WTC11 (cell line): ENCODE results near the gene KRTAP5-6.

Experiments
- CREB1 ChIP-seq: sonication (generic); formaldehyde crosslinking; IDR thresholded peaks from 2 replicates; pipeline ENCODE4 v1.8.0; 2023; ENCODE audit warnings: mild to moderate bottlenecking, missing genetic modification reagents
- CTCF ChIP-seq: fragments of 200-600 bp; IDR thresholded peaks from 2 replicates; pipeline ENCODE4 v1.8.0; 2022; ENCODE audit warnings: antibody characterized with exemption
- NFE2L1 ChIP-seq: sonication (generic); formaldehyde crosslinking; IDR thresholded peaks from 2 replicates; pipeline ENCODE4 v1.8.1; 2023; ENCODE audit warnings: missing genetic modification reagents
- NR3C1 ChIP-seq: sonication (generic); formaldehyde crosslinking; conservative IDR thresholded peaks from 2 replicates; pipeline ENCODE4 v1.8.1; 2023; ENCODE audit warnings: low read depth, mild to moderate bottlenecking, missing genetic modification reagents
- SMAD3 ChIP-seq: sonication (generic); formaldehyde crosslinking; IDR thresholded peaks from 2 replicates; pipeline ENCODE4 v1.8.0; 2022; ENCODE audit warnings: missing genetic modification reagents, mild to moderate bottlenecking, borderline replicate concordance
- TCF7 ChIP-seq: sonication (generic); formaldehyde crosslinking; IDR thresholded peaks from 2 replicates; pipeline ENCODE4 v1.8.0; 2022; ENCODE audit warnings: mild to moderate bottlenecking, low read depth, missing genetic modification reagents, moderate library complexity
- ZBTB43 ChIP-seq: sonication (generic); formaldehyde crosslinking; IDR thresholded peaks from 2 replicates; pipeline ENCODE4 v1.8.1; 2023; ENCODE audit warnings: mild to moderate bottlenecking, missing genetic modification reagents
- TF ChIP-seq, protein P1 (sequence below): sonication (generic); formaldehyde crosslinking; conservative IDR thresholded peaks from 2 replicates; pipeline ENCODE4 v1.8.1; 2022; ENCODE audit warnings: mild to moderate bottlenecking, missing genetic modification reagents
- TF ChIP-seq, protein P2 (sequence below): sonication (generic); formaldehyde crosslinking; IDR thresholded peaks from 2 replicates; pipeline ENCODE4 v1.8.1; 2022; ENCODE audit warnings: low read depth, mild to moderate bottlenecking, moderate library complexity, missing genetic modification reagents, borderline replicate concordance
- TF ChIP-seq, protein P3 (sequence below): sonication (generic); formaldehyde crosslinking; IDR thresholded peaks from 2 replicates; pipeline ENCODE4 v1.8.0; 2022; ENCODE audit warnings: mild to moderate bottlenecking, missing genetic modification reagents
- TF ChIP-seq, protein P4 (sequence below): sonication (generic); formaldehyde crosslinking; IDR thresholded peaks from 2 replicates; pipeline ENCODE4 v1.8.1; 2023; ENCODE audit warnings: mild to moderate bottlenecking, missing genetic modification reagents, moderate library complexity

DNA sequence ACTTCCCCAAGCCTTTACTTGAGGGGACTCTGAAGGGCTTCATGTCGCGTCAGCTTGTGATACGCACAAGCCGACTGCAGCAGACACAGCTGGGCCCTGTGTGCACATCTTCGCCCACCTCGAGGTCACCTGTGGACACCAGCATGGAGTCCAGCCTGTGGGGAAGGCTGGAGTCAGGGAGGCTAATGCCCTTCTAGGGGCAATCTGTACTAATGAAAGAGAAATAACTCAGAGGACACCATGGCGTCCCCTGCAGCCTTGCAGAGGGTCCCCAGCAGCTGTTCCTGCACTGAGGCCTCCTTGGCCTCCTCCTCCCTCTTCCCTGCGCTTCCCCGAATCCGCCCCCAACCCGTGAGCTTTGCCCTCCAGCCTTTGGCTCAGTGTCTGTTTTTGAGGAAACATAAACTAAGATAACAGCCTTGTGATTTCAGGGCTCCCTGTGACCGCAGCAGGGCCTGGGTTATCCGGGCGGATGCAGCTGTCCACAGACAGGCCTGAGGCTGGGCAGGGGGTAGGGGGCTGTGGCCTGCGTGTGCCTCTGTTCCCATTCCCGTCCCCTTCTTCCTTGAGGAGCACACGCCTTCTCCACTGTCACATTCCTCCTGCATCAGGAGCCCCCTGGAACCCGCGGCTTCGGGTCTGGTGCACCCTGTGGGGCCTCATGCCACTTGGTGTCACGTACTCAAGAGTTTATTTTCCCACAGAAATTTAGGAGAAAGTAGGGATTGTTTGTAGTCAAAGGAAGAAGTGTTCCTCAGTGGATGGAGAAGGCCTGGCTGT, 42.4 kb upstream of the KRTAP5-6 start:
- no peak for TF ChIP-seq NR3C1 (CRISPR knock-in tag)
- TF ChIP-seq, protein P1, sequence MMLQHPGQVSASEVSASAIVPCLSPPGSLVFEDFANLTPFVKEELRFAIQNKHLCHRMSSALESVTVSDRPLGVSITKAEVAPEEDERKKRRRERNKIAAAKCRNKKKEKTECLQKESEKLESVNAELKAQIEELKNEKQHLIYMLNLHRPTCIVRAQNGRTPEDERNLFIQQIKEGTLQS (CRISPR knock-in tag), result no peak
- TF ChIP-seq ZBTB43 (CRISPR knock-in tag), result no peak
- TF ChIP-seq SMAD3, result no peak
- TF ChIP-seq, protein P2, sequence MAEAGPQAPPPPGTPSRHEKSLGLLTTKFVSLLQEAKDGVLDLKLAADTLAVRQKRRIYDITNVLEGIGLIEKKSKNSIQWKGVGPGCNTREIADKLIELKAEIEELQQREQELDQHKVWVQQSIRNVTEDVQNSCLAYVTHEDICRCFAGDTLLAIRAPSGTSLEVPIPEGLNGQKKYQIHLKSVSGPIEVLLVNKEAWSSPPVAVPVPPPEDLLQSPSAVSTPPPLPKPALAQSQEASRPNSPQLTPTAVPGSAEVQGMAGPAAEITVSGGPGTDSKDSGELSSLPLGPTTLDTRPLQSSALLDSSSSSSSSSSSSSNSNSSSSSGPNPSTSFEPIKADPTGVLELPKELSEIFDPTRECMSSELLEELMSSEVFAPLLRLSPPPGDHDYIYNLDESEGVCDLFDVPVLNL (CRISPR knock-in tag), result no peak
- no peak for TF ChIP-seq CTCF
- TF ChIP-seq TCF7 (CRISPR knock-in tag), result no peak
- no peak for TF ChIP-seq CREB1 (CRISPR knock-in tag)
- TF ChIP-seq, protein P3, sequence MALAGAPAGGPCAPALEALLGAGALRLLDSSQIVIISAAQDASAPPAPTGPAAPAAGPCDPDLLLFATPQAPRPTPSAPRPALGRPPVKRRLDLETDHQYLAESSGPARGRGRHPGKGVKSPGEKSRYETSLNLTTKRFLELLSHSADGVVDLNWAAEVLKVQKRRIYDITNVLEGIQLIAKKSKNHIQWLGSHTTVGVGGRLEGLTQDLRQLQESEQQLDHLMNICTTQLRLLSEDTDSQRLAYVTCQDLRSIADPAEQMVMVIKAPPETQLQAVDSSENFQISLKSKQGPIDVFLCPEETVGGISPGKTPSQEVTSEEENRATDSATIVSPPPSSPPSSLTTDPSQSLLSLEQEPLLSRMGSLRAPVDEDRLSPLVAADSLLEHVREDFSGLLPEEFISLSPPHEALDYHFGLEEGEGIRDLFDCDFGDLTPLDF (CRISPR knock-in tag), result no peak
- TF ChIP-seq NFE2L1 (CRISPR knock-in tag), result no peak
- TF ChIP-seq, protein P4, sequence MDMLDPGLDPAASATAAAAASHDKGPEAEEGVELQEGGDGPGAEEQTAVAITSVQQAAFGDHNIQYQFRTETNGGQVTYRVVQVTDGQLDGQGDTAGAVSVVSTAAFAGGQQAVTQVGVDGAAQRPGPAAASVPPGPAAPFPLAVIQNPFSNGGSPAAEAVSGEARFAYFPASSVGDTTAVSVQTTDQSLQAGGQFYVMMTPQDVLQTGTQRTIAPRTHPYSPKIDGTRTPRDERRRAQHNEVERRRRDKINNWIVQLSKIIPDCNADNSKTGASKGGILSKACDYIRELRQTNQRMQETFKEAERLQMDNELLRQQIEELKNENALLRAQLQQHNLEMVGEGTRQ (CRISPR knock-in tag), result no peak
